ENCODE measurements around the gene SAV1. TPM values are rescaled to one million over a fixed set of nuclear protein-coding genes. Genes with fewer than 3 reads are reported as not detected.

The SAV1 gene
- total RNA-seq, 1 experiment from 2014 or later: 66.2 TPM

- intact Hi-C loops (cut with micrococcal nuclease): no loop called here
- Histone ChIP-seq H3K9me3 (ENCODE audit: low read length) (no peaks in the 10 kb centered on the region), H3K27me3 (ENCODE audit: low read length) (no peaks in the 10 kb centered on the region), H3K4me2 (ENCODE audit: low read length) (no peak overlapping the region), H3K27ac (ENCODE audit: low read length) (no peak overlapping the region), H3K4me1 (ENCODE audit: insufficient read depth, low read length) (peaks cover 8% of the 10 kb centered on the region), H2AFZ (ENCODE audit: low read length) (no peak overlapping the region), H3K9ac (ENCODE audit: low read length) (no peak overlapping the region), H3K4me3 (ENCODE audit: low read length) (no peak overlapping the region), H3F3A (ENCODE audit: low read length, unreplicated experiment) (no peaks in the 10 kb centered on the region), H3K79me2 (ENCODE audit: low read length) (no peaks in the 10 kb centered on the region), H4K20me1 (ENCODE audit: low read length) (no peaks in the 10 kb centered on the region), H3K9me2 (replicated peaks; ENCODE audit: low read length) (no peaks in the 10 kb centered on the region), H3K36me3 (ENCODE audit: low read depth, low read length) (no peaks in the 10 kb centered on the region)
- DNase-seq: no peak
- POLR2A ChIA-PET (ENCODE audit: unreplicated experiment): no interaction called here
- no peak for TF ChIP-seq EZH2phosphoT487 (IDR thresholded peaks at IDR 0.05; ENCODE audit: borderline replicate concordance, low read length)
- TF ChIP-seq, protein P1, sequence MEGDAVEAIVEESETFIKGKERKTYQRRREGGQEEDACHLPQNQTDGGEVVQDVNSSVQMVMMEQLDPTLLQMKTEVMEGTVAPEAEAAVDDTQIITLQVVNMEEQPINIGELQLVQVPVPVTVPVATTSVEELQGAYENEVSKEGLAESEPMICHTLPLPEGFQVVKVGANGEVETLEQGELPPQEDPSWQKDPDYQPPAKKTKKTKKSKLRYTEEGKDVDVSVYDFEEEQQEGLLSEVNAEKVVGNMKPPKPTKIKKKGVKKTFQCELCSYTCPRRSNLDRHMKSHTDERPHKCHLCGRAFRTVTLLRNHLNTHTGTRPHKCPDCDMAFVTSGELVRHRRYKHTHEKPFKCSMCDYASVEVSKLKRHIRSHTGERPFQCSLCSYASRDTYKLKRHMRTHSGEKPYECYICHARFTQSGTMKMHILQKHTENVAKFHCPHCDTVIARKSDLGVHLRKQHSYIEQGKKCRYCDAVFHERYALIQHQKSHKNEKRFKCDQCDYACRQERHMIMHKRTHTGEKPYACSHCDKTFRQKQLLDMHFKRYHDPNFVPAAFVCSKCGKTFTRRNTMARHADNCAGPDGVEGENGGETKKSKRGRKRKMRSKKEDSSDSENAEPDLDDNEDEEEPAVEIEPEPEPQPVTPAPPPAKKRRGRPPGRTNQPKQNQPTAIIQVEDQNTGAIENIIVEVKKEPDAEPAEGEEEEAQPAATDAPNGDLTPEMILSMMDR (conservative IDR thresholded peaks at IDR 0.05; ENCODE audit: low read depth, low read length): no peak
- TF ChIP-seq EZH2 (IDR thresholded peaks at IDR 0.05; ENCODE audit: low read length, unreplicated experiment): no peak
- CTCF ChIA-PET: no interaction called here
- no TSS peak for BruUV-seq (replicated peaks)
- ATAC-seq: no peak
Measured at GRCh38 chr14:50622978-50623377, 45.1 kb downstream of the SAV1 start.

DNA sequence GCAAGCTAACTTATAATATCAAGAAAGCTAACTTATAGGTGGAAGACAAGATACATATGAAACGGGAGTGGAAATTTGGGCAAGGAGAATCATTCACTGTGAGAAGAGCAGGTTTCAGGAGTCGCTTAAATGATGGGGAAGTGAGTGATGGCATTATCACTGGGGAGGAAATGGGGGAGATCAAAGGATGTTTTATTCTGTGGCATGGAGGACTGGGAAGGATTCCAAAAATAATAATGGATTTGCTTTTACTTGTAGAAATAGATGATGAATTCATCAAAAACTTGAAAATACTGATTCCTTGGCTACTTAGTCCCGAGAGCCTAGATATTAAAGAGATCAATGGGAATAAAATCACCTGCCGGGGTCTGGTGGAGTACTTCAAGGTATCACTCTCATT is 47.8 kb downstream of the SAV1 start:
- Histone ChIP-seq H3K9me2 (replicated peaks; ENCODE audit: low read length) (no peaks in the 10 kb centered on the region), H4K20me1 (ENCODE audit: low read length) (no peaks in the 10 kb centered on the region), H3K36me3 (ENCODE audit: low read depth, low read length) (no peaks in the 10 kb centered on the region), H3K4me1 (ENCODE audit: insufficient read depth, low read length) (peaks cover 8% of the 10 kb centered on the region), H3K4me2 (ENCODE audit: low read length) (peak overlapping the region; percentile 2; the same call in 1 of the 2 replicates), H2AFZ (ENCODE audit: low read length) (no peak overlapping the region), H3K9me3 (ENCODE audit: low read length) (no peaks in the 10 kb centered on the region), H3K4me3 (ENCODE audit: low read length) (no peak overlapping the region), H3K79me2 (ENCODE audit: low read length) (no peaks in the 10 kb centered on the region), H3K9ac (ENCODE audit: low read length) (no peak overlapping the region), H3K27ac (ENCODE audit: low read length) (no peak overlapping the region), H3F3A (ENCODE audit: low read length, unreplicated experiment) (no peaks in the 10 kb centered on the region), H3K27me3 (ENCODE audit: low read length) (no peaks in the 10 kb centered on the region)
- intact Hi-C loops (cut with micrococcal nuclease): loop anchor here (1.0 kb wide), 1 partner anchor 240 kb away; no protein-coding TSS in a partner anchor
- ATAC-seq (peak; percentile 36), DNase-seq (peak; percentile 47)
- TF ChIP-seq, protein P1 (conservative IDR thresholded peaks at IDR 0.05; ENCODE audit: low read depth, low read length): no peak
- TF ChIP-seq EZH2 (IDR thresholded peaks at IDR 0.05; ENCODE audit: low read length, unreplicated experiment): no peak
- TF ChIP-seq EZH2phosphoT487 (IDR thresholded peaks at IDR 0.05; ENCODE audit: borderline replicate concordance, low read length): no peak
- ChIA-PET POLR2A (ENCODE audit: unreplicated experiment) (interaction anchor here (1.1 kb wide), 1 partner anchor 95 kb away, joined by 15 read pairs; no protein-coding TSS in a partner anchor), CTCF (interaction anchor here (1.7 to 2.5 kb wide), 4 partner anchors 94 to 240 kb away, joined by 9 to 19 read pairs (median 16); no protein-coding TSS in a partner anchor)
- no TSS peak for BruUV-seq (replicated peaks)

DNA sequence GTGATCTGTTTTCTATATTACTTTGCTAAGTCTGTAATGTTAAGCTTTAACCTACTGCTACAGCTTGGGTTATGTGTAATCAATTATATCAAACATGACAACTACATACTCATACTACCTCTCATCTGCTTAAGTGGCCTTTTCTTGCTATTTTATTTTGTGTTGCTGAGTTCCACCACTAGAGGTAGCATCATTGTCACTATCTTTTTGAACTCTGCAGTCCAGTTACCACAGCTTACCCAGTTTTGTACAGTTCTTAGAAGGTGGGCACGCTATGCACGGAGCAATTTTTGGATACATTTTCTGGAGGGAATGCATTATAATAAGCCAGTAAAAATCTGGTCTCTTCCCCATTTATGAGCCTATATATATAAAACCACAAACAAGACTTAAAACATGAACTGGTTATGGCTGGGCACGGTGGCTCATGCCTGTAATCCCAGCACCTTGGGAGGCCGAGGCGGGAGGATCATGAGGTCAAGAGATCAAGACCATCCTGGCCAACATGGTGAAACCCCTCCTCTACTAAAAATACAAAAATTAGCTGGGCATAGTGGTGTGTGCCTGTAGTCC is 48.5 kb downstream of the SAV1 start:
- ATAC-seq (peak; percentile 93), DNase-seq (peak; percentile 72)
- intact Hi-C loops (cut with micrococcal nuclease): loop anchor here (1.0 kb wide), 6 partner anchors 19 to 241 kb away; partner anchors contain the start of gene SAV1
- POLR2A ChIA-PET (ENCODE audit: unreplicated experiment): interaction anchor here (0.7 to 1.1 kb wide), 3 partner anchors 49 to 95 kb away, joined by 6 to 15 read pairs (median 7); partner anchors contain the start of gene SAV1
- Histone ChIP-seq H3K27me3 (ENCODE audit: low read length) (no peaks in the 10 kb centered on the region), H3K36me3 (ENCODE audit: low read depth, low read length) (no peaks in the 10 kb centered on the region), H3K4me3 (ENCODE audit: low read length) (no peak overlapping the region), H4K20me1 (ENCODE audit: low read length) (no peaks in the 10 kb centered on the region), H3F3A (ENCODE audit: low read length, unreplicated experiment) (no peaks in the 10 kb centered on the region), H2AFZ (ENCODE audit: low read length) (no peak overlapping the region), H3K4me1 (ENCODE audit: insufficient read depth, low read length) (peaks cover 8% of the 10 kb centered on the region), H3K27ac (ENCODE audit: low read length) (no peak overlapping the region), H3K79me2 (ENCODE audit: low read length) (no peaks in the 10 kb centered on the region), H3K9me2 (replicated peaks; ENCODE audit: low read length) (no peaks in the 10 kb centered on the region), H3K4me2 (ENCODE audit: low read length) (no peak overlapping the region), H3K9me3 (ENCODE audit: low read length) (no peaks in the 10 kb centered on the region), H3K9ac (ENCODE audit: low read length) (no peak overlapping the region)
- TF ChIP-seq, protein P1 (conservative IDR thresholded peaks at IDR 0.05; ENCODE audit: low read depth, low read length): peak; percentile 89
- TF ChIP-seq EZH2phosphoT487 (IDR thresholded peaks at IDR 0.05; ENCODE audit: borderline replicate concordance, low read length): no peak
- CTCF ChIA-PET: interaction anchor here (0.5 to 2.5 kb wide), 11 partner anchors 12 to 745 kb away, joined by 3 to 19 read pairs (median 4); no protein-coding TSS in a partner anchor
- no TSS peak for BruUV-seq (replicated peaks)

Measured in PC-3 (cell line).